BJ (cell line): ENCODE data around the gene S100A16. TPM values are rescaled to one million over a fixed set of nuclear protein-coding genes. Genes with fewer than 3 reads are reported as not detected.
"Not testable (repeated sequence)": the region's sequence is repeated elsewhere in the genome, so short reads cannot be mapped to it uniquely, and the experiment has no call there.

Experiments
- CTCF ChIA-PET: fragments of 350-600 bp; formaldehyde crosslinking; extraction: SDS; loops from one replicate; lab custom pipeline; 2021; ENCODE audit warnings: antibody characterized with exemption, inconsistent platforms; lab: Yijun Ruan, JAX
- POLR2A ChIA-PET: fragments of 300-600 bp; sonication (Branson Sonifier 250); formaldehyde crosslinking; extraction: SDS; loops from one replicate; lab custom pipeline; 2021; ENCODE audit warnings: antibody characterized with exemption; lab: Charles Lee
- DNase-seq: peaks from one replicate; pipeline ENCODE4 v3.0.0-alpha.2; 2011; ENCODE audit warnings: low read depth
- H3K27me3 ChIP-seq: 2 replicates; pipeline ENCODE4 v1.6.0; 2011; ENCODE audit warnings: low read length; ENCODE audit not compliant: control insufficient read depth, insufficient read depth
- H3K36me3 ChIP-seq: 2 replicates; pipeline ENCODE4 v1.5.1; 2011; ENCODE audit warnings: low read length; ENCODE audit not compliant: control insufficient read depth, insufficient read depth
- H3K4me3 ChIP-seq: 2 replicates; pipeline ENCODE4 v1.5.1; 2011; ENCODE audit warnings: low read depth, mild to moderate bottlenecking, control low read depth, low read length
- CTCF ChIP-seq: IDR thresholded peaks from 2 replicates; pipeline ENCODE4 v1.5.1; 2011; ENCODE audit warnings: low read depth, mild to moderate bottlenecking, control low read depth, inconsistent platforms, low read length, moderate library complexity; ENCODE audit not compliant: insufficient read depth
- polyA plus RNA-seq: library from polyadenylated mRNA; depleted of rRNA; stranded (reverse); fragments of >200 nt; gene quantifications from 2 replicates; pipeline ENCODE4 v1.2.3, GENCODE V29; 2011

The S100A16 gene
- polyA plus RNA-seq, 1 experiment: 699 TPM

DNA sequence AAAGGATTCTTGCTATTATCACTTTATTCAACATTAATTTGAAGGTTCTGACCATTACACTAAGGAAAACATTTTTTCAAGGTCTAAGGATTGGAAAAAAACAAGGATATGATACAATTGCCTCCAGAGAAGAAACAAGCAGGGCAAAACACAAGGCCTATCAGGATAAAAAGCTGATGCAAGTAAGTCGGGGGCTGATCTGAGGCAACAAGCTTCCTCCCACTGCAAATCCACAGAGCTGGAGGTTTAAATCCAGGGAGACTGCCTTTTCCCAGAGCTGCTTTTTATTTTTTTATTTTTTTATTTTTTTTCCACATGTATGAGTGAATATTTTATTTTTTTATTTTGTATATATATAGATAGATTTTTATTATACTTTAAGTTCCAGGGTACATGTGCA lies 27.9 kb downstream of the S100A16 start:
- Histone ChIP-seq H3K27me3 (no peaks in the 10 kb centered on the region), H3K36me3 (no peaks in the 10 kb centered on the region), H3K4me3 (no peak overlapping the region)
- no peak for DNase-seq
- ChIA-PET CTCF (interaction anchor here (0.7 to 1.7 kb wide), 6 partner anchors 8 to 252 kb away, joined by 3 to 8 read pairs (median 4); partner anchors contain the start of gene S100A13), POLR2A (no interaction called here)
- TF ChIP-seq CTCF: no peak

- POLR2A ChIA-PET: no interaction called here
- no peak for TF ChIP-seq CTCF
- DNase-seq: no peak
- no peaks in the 10 kb centered on the region for H3K27me3 ChIP-seq
- H3K4me3 ChIP-seq: no peak overlapping the region
- H3K36me3 ChIP-seq: no peaks in the 10 kb centered on the region
- CTCF ChIA-PET: interaction anchor here (0.6 to 1.0 kb wide), 3 partner anchors 9 to 34 kb away, joined by 3 to 4 read pairs (median 3); no protein-coding TSS in a partner anchor
Observed at GRCh38 chr1:153583976-153584375, 29.0 kb downstream of the S100A16 start.

- H3K36me3 ChIP-seq, H3K27me3 ChIP-seq, POLR2A ChIA-PET, DNase-seq, H3K4me3 ChIP-seq: not testable (repeated sequence)
- CTCF ChIA-PET: interaction anchor here (0.6 kb wide), 2 partner anchors 14 to 34 kb away, joined by 3 read pairs; no protein-coding TSS in a partner anchor
Observed at GRCh38 chr1:153583514-153583913, 29.4 kb downstream of the S100A16 start.

DNA sequence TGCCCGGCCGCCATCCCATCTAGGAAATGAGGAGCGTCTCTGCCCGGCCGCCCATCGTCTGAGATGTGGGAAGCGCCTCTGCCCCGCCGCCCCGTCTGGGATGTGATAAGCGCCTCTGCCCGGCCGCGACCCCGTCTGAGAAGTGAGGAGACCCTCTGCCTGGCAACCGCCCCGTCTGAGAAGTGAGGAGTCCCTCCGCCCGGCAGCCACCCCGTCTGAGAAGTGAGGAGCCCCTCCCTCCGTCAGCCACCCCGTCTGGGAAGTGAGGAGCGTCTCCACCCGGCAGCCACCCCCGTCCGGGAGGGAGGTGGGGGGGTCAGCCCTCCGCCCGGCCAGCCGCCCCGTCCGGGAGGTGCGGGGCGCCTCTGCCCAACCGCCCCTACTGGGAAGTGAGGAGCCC lies 30.1 kb downstream of the S100A16 start:
- CTCF ChIA-PET, H3K4me3 ChIP-seq, POLR2A ChIA-PET, H3K27me3 ChIP-seq, H3K36me3 ChIP-seq, DNase-seq: not testable (repeated sequence)

DNA sequence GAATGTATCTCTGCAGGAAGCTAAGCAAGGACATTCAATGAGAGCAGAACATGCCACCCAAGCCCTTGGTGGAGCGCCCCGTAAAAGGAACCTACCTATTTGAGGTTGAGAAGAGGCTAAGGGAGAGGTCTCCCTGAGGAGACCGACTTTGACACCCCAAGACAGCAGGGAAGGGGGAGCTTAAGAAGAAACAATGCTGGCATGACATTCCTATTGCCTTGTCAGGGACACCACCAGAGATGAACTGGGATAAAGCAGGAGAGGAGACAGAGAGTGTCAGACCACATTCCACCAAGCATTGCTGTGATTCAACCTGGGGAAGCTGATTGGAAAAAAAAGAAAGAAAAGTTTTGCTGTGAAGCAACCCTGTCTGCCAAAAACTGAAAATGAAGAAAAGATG lies 34.0 kb downstream of the S100A16 start:
- no peak for TF ChIP-seq CTCF
- Histone ChIP-seq H3K36me3 (no peaks in the 10 kb centered on the region), H3K27me3 (no peaks in the 10 kb centered on the region), H3K4me3 (no peak overlapping the region)
- ChIA-PET POLR2A (interaction anchor here (0.5 to 0.7 kb wide), 3 partner anchors 31 to 85 kb away, joined by 3 to 6 read pairs (median 3); partner anchors contain the start of gene S100A6), CTCF (interaction anchor here (0.9 to 4.2 kb wide), 6 partner anchors 9 to 84 kb away, joined by 3 to 26 read pairs (median 4); partner anchors contain the start of genes S100A13 and S100A14)
- no peak for DNase-seq

- POLR2A ChIA-PET: interaction anchor here (0.6 to 0.7 kb wide), 2 partner anchors 32 to 43 kb away, joined by 3 read pairs; partner anchors contain the start of gene S100A6
- no peaks in the 10 kb centered on the region for H3K36me3 ChIP-seq
- no peak for TF ChIP-seq CTCF
- DNase-seq: no peak
- CTCF ChIA-PET: interaction anchor here (0.9 to 4.2 kb wide), 7 partner anchors 10 to 84 kb away, joined by 3 to 26 read pairs (median 4); partner anchors contain the start of genes S100A13 and S100A14
- no peak overlapping the region for H3K4me3 ChIP-seq
- H3K27me3 ChIP-seq: no peaks in the 10 kb centered on the region
Observed at GRCh38 chr1:153578490-153578889, 34.4 kb downstream of the S100A16 start.
